GM18517 (cell line): ENCODE measurements around the gene LMAN1L.

ENCODE experiments used
- ATAC-seq: cut with Tn5 transposase; IDR thresholded peaks from one replicate; pipeline ENCODE4 v1.9.1; 2021; ENCODE audit warnings: mild to moderate bottlenecking, moderate library complexity; ENCODE audit not compliant: unreplicated experiment

LMAN1L gene

DNA sequence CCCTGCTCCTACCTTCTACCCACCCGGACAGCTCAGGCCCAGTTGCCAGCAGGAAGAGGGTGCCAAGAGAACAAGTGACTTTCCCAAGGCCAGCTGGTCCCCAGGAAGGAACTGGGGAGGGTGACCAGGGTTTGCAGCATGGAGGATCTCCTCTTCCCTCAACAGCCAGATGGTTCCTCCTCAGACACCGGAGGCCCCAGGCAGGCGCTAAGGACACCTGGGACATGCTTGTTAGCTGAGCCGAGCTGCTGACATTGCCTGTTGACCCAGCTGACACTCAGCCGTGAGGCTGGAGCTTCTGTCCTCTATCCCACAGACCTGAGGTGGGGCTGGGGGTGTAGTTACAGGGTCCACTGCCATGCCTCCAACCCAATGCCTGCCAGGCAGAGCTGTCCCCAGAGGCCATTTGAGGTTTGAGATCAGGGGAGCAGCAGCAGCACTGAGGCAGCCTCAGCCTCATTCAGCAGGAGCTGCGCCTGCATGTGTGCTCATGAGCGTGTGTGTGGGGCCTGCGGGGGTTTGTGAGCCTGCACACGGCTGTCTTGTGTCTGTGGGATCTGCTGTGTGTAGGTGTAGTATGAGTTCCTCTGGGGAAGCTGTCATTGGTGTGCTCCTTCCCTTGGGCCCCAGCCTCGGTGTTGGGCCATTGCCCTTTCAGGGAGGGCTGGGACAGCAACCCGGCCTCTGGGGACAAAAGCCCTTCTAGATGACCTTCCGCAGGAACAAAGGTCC, 20.9 kb downstream of the LMAN1L start:
- ATAC-seq = no peak

DNA sequence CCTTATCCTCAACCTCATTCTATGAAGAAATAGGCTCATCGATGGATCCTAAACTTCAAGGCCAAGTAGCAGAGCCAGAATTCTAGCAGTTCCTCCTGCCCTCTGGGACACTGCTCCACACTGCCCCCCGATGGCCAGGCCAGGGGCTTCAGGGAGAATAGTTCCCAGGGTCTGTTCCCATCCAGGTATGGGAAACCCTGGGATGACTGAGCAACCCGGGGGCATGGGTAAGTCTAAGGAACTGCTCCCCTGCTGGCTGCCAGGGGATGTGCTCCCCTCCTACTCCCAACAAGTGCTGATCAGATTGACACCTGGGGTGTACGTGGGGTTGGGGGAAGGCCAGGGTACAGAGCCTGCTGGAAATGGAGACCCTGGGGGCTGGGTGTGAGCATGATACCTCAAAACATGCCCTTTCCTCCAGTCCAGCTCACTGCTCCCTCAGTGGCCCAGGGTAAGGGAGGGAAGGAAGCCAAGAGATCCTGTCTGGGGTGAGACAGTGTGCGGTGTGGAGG, 22.7 kb downstream of the LMAN1L start:
- ATAC-seq = no peak

DNA sequence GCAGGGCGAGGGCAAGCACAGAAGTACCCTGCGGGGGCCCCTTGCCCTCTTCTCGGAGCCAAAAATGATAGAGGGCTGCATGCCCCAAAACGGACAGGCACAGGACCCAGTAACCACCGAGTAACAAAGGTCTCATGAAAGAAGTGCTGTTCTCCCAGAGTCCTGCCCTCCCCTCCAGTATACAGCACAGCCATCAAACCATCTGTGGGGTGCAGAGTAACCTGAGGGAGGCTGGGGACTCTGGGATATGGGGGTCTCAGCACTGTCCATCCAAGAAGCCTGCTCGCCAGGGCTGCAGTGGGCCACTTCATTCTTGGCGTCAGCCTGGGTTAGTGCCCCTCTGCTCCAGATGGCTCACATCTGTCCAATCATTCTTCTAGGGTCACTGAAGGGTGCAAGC, 24.2 kb downstream of the LMAN1L start:
- no peak for ATAC-seq

DNA sequence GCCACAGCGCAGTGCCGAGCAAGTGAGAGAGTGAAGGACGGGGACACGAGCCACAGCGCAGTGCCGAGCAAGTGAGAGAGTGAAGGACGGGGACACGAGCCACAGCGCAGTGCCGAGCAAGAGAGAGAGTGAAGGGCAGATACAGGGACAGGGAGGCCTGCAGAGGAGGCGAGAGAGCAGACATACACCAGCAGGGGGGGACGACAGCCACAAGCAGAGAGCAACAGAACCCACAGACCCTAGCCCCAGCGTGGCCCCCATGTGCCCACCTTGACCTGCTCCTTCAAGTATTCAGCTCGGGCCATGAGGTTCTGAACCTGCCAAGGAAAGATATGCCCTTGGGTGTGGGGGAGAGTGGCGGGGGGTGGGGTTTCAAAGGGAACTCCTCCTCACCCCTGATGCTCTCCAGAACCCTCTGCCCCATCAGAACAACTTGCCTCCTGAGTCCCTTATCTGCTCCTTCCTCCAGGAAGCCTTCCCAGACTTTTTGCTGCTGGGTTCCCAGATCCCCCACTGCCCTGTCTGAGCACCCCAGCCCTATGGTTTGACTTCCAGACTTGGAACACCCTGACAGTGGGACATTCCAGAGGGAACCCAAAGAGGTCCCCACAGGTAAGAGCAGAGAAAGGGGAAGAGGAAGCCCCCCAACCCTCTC, 25.0 kb downstream of the LMAN1L start:
- ATAC-seq = no peak

DNA sequence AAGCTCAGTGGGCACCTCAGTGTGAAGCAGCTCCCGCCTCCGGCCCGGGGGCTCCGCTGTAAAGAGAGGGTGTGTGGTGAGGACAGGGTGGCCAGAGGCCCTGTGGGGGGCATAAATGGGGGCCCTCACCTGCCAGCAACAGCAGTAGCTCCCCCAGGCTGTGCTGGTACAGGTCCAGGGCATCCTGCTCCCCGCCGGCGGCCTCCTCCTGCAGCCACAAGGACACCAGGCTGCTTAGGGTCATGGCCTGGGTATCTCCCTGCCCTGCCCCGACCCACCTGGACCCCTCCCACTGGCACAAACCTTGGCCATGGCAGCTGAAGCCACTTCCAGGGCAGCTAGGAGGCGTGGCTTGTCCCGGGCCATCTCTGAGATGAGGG, 25.5 kb downstream of the LMAN1L start:
- ATAC-seq = no peak

DNA sequence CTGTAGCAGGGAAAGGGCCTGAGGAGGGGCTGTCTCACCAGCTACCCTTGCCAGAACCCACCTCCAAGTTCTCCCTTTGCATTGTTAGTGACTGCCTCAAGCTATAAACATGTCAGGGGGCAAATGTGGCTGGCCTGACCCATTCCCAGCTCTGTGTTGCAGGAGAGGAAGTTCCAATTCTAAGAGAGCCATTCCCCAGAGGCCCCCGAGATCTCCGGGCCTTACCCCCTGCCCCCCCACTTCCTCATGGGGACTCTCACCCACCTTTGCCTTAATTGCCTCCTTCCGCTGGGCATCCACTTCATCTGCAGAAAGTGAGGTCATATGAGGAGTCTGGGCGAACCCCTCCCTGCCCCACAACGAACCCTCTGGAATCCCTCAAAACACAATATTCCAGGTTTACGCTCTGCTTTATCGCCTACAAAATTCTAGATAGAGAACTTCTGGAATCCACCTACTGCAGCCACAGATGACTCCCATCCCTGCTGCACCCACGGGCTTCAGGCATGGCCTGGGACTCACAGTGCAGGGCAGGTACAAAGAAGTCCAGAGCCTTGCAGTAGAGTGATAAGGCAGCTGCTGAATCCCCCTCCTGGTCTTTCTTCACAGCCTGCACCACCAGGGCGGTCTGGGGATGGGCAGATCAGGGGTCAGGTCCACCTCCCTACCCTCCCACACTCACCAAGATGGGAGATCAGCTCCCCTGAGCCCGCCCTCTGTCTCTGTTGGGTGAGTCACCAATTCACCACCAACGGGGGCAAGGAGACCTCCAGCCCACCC, 26.3 kb downstream of the LMAN1L start:
- no peak for ATAC-seq

DNA sequence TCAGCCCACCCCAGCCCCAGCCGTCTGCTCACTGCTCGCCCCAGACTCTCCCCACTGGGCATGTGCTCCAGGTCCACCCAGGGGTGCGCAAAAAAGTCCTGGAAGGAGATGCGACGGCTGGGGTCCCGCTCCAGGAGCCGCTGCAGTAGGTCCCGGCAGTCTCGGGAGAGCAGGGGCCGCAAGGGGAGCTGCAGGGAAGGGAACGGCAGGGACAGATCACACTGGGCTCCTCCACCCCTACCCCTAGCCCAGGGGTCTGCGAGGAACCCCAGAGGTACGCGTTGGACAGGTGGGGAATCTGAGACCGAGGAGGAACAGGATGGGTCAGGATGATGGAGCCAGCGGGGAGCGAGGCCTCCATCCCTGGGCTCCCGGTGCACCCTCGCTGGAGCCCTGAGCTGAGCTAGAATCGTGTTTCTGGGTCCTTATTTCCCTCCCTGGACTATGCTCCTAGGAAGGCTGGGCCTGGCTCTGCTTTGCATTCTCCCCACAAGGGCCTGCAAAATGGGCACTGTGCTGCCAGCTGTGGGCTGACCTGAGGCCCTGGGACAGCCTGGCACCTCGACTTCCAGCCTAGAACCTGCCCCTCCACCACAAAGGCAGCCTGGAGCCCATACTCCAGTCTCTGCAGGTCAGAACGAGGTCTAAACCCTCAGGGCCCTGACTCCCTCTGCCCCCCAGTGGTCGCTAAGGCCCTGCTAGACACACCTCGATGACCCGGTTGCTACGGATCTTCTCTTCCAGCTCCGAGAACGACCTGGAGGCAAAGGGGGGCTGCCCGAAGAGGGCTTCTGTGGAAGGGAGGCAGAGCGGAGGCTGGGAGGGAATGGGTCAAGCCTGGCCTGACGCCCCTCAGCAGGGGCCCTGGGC, 27.1 kb downstream of the LMAN1L start:
- ATAC-seq = no peak

DNA sequence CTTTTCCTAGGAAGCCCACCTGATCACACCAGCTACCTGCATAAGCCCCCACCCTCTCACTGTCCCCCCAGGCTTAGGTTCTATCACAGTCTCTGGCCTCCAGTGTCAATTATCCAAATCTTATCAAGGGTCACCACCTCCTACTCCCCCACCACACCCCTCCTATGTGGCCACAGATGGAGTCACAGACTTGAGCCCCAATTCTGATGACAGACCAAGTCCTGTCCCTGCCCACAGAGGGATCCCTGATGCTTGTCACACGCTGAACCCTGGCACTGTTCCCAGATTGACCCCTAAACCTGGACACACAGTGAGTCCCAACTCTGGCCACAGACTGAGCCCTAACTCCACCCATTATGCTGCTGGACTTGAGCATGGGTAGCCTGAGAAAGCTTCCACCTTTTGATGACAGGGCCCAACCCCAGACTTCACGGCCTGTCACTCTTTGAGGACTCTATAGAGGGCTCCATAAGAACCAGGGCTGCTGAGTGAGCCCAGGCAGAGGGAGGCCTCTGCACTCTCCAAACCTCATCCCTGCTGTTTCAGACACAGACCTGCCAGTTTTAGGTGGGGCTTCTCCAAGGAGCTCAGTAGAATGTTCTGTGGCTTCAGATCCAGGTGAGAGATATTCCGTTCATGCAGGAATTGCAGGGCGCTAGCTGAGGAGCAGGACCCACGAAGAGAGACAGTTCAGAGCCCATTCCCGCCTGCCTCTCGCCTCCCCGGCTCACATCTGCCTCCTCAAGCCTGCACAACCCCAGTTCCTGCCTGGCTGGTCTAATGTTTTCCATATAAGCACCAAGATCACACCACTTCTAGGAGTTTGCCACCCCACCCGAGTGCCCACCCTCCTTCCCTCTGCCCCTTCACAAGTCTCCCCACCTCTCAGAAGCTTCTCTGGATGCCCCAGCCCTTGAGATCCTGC, 28.5 kb downstream of the LMAN1L start:
- ATAC-seq = no peak

DNA sequence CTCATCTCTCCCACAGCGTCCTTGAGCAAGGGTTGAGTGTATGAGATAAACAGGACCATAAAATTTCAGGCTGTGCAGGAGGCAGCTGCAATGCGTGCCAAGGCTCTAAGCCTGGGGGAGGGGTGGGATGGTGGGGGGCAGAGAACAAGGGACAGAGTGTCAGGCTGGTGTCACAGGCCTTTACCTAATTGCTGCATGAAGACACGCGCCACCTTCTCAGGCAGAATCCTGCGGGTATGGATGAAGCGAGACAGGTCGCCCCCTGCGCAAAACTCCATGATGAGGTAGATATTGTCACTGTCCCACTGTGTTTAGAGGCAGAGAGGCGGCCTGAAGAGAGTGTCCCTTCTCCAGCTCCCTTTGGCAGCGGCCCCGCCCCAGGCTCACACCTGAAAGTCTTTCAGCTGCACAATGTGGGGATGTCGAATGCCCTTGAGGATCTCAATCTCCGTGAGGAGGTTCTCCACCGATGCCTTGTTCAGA, 29.3 kb downstream of the LMAN1L start:
- ATAC-seq = no peak

DNA sequence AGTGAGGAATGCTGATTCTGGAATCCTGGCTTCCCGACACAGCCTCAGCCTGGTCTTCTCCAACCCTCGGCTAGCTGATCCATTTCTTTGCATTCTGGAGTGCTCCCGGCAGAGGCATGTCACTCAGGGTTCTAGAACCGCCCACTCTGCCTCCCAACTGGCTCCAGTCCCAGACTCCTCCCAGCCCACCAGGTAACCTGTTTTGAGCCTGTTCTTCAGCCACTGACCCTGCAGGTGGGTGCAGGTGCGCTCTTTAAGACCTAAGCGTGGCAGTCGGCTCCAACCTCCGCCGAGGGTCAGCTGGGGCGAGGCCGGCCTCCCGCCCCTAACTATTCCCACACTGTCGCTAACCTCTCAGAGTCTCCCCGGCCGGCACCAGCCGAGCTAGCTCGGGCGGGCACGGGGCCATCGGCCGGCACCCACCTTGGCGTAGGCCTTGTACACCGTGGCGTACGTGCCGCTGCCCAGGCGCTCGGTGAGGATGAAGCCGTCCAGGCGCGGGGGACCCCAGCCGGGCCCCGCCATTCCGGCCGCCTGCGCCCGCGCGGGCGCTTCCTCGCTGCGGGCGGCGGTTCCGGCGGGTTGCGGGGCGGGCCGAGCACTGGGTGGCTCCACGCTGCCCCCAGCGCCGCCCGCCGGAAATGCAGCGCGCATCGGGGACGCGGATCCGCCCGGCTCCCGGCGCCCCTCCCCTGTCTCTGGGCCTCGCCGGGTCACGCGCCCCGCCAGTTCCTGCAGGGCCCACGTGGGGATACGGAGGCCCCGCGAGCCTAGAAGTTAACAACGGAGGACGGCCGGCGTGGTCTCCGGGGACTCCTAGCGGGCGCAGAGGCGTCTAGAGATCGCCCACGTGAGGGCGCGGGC, 30.2 kb downstream of the LMAN1L start, which contains the start of gene ULK3:
Gene ULK3, minus strand, starts transcription at position 576 of the 864 bp plus-strand sequence. Its CDS starts 51 bp downstream, at position 525.
- peak; percentile 78 for ATAC-seq

DNA sequence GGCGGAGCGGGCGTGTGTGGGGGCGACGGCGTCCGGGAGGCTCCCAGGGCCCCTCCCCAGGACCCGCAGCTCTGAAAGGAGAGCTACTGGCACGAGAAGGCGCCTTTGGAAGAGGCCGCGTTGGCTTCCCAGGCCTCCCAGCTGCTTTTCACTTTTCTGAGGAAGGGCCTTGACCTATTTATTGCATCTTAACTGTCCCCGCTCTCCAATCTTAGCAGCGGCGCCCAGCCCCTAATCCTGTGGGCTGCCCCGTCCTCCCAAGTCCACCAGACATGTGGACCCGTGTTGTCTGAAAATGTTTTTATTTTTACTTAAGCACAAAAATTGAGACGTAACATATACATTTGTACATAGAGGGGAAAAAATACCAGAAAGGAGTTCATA, 30.8 kb downstream of the LMAN1L start:
- ATAC-seq = no peak

DNA sequence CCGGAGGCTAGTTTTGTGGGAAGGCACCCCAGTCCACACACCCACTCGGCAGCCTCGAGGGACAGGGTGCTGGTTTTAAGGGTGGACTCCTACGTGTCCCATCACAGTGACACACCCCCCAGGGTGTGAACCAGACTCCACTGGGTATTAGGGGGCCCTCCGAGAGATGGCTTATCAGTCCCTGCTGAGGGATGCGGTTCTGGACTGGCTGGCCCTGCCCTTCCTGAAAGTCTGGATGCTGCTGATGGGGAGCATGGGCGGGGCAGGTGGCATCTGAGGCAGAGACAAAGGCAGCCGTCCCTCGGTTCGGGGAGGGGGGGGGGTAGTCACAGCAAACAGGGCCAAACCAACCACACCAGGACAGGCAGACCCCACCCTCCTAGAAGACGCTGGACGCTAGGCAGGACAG, 31.3 kb downstream of the LMAN1L start:
- ATAC-seq = no peak

DNA sequence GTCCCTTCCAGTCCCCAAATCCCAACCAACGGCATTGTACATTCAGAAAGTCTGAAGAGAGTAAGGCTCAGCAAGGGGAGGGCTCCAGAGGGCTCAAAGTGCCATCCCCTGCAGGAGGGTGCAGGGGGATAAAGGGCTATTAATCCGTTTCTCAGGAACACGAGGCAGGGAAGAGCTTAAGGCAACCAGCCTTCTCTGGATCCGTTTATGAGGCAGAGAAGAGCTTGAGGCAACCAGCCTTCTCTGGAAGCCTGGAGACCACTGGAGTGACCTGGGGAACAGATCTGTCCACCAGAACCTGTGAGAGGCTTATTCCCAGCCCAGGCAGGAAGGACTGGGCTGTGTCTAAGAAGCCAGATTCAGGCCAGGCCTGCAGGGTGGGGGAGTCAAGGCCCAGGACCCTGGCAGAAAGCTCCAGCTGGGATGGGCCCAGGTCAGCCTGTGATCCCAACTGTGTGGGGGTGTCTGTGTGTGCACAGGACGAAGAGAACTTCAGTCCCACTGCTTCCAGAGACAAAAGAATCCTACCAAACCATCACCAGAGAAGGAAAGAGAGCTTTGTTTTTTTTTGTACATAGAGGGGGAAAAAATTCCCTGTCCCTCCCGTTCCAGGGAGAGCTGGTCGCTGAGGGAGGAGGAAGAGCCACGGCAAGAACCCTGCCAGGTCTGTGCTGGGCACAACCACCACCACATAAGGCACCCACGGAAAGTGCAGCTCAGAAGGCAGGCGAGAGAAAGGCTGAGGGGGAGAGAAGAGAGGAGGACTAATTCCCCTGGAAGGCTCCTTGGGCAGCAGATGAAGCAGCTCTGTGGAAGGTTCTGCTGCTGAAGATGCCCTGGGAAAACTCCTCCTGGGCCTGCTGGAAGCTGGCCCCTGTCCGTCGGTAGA, 31.9 kb downstream of the LMAN1L start:
- ATAC-seq = no peak

DNA sequence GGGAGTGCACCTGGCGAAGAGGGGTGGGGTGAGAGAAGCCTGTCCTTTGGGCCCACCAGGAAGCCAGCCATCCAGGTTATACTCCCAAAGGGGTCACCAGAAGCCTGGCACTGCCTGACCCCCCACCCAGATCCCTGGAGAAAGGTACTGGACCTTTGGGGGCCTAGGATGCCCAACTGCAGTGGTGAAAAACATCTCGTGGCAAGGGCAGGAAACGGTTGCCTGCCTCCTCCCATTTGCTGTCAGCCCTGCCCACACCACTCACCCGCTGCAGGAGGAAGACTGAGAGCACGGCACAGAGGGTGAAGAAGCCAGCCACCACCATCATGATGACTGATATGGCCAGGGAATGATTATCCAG, 32.6 kb downstream of the LMAN1L start:
- no peak for ATAC-seq

DNA sequence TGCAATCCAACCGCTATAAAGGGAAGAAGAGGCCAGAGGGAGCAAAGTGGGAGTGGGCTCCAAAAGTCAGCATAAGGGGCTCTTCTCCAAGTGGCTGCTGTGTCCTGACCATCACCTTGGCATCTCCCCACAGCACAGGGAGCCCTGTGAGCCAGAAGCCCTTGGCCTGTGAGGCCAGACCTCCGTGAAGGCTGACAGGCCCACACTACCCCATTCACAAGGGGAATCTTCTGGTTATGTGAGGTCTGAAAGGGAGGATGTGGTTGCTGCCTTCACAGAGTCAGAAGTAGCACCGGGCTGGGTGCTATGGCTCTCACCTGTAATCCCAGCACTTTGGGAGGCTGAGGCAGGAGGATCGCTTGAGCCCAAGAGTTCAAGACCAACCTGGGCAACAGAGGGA, 32.9 kb downstream of the LMAN1L start:
- ATAC-seq = no peak

DNA sequence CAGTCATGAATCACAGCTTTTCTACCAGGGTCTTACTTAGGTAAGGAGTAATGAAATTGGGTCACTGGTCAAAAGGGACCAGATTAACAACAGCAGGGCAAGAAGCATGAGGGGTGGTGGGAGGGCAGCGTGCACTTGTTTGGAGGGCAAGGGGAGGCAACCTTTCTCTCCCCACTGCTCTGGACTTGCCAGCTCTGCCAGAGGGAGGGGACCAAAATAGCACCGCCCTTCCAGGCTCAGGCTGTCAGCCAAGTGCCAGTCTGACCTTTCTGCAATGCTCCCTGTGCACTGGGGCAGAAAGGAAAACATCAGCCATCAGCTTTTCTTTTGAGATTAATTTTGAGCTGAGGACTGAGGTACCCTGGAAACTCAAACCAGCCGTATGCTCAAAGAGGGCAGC, 34.8 kb downstream of the LMAN1L start:
- ATAC-seq = no peak

DNA sequence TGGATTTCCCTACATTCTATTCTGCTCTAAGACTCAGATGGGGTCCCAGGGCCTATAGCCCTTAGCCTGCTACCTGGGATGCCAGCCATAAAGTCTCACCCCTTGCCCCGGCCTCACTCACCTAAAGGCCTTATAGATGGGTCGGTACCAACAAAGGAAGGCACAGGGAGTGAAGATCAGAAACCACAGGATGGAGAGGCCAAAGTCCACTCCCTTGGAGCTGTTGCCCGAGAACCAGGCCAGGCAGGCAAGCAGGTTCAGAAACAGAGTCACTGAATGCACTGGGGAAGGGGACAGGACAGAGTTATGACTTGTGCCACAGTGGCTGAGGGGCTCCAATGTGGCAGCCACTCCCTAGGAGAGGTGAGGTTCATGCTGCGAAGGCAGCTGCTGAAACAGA, 37.8 kb downstream of the LMAN1L start:
- no peak for ATAC-seq

DNA sequence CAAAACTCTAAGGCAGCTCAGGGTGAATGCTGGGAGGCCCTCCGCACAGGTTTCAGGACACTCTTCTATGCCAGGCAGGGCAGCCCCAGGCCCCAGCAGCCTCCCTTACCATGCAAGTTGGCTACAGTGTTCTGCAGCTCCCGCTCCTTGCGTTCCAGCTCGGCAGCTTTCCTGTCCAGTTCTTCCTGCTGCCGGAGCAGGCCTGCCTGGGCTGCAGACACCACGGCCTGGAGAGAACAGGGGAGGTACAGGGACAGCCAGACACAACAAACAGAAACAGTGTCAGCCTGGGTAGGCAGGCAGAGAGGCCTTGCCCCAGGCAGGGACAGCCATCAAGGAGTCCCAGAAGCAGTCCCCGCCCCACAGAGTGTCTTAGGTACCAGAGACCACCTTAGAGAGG, 39.3 kb downstream of the LMAN1L start:
- no peak for ATAC-seq
